Stimulated activated naive CD4-positive, alpha-beta T cell treated with Interleukin-2 at 50 U/mL for 16 hours (primary cell): ENCODE measurements around the gene SELENON.

Experiments
- DNase-seq: peaks from one replicate; lab custom pipeline; 2025; lab: John Stamatoyannopoulos, UW

Gene SELENON

DNA sequence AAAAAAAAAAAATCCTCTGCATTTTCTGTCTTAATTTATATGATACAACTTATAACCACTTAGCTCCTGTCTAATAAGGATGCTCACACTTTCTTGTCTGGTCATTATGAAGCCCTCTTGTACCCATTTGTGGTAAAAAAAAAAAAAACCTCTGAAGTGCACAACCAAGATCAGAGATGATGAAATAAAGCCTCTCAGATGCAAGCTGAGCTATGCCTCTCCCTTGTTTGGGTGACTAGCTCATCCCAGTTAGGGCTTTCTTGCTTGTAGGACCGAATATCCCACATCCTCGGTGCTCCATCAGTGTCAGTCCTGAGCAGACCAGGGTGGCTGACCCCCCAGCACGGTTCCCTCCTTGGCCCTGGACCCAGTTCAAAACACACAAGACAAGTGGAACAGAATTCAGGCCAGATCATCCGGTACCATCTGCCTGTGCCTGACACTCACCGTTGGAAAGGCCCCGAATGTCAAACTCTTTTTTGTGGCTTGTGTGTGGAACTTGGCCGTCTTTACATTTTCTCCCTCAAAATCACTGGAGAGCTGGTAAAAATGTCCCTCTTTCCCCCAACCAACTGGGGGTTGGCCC is 6.3 kb upstream of the SELENON start:
- no peak for DNase-seq

- no peak for DNase-seq
Measured at GRCh38 chr1:25794325-25794724, 5.7 kb upstream of the SELENON start.

DNA sequence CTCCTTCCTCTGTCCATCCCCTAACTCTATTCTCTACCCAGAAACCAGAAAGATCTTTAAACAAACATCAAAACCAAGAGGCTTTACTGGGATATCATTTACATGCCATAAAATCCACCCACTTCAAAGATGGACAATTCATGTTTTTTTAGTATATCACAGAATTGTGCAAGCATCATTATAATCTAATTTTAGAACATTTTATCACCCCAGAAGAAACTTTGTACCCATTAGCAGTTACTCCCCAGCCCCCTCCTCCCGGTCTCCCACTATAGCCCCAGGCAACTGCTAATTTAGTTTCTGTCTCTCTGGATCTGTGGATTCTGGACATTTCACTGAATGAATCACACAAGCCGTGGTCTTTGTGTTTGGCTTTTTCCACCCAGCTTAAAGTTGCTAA is 4.8 kb upstream of the SELENON start:
- DNase-seq: no peak

GRCh38 chr1:25795946-25796810 is 3.8 kb upstream of the SELENON start:
- DNase-seq: no peak

- DNase-seq: peak; percentile 76
Measured at GRCh38 chr1:25796811-25797458, 3.1 kb upstream of the SELENON start.

DNA sequence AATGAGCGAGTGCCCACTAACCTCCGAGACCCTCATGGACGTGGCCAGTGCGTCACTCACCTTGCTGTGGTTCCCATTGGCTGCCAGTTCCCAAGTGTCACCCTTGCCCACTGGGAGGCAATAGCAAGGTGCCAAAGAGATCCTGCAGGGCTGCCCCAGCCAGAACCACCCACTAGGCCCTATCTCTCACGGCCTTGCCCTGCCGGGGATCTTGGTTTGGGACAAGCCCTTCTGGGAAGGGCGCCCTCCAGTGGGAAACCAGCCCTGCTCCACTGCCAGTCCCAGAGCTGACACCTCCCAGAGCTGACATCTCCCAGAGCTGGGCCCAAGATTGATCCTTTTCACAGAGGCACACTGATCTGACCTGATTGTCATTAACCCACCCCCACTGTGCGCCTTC is 2.1 kb upstream of the SELENON start:
- no peak for DNase-seq

DNA sequence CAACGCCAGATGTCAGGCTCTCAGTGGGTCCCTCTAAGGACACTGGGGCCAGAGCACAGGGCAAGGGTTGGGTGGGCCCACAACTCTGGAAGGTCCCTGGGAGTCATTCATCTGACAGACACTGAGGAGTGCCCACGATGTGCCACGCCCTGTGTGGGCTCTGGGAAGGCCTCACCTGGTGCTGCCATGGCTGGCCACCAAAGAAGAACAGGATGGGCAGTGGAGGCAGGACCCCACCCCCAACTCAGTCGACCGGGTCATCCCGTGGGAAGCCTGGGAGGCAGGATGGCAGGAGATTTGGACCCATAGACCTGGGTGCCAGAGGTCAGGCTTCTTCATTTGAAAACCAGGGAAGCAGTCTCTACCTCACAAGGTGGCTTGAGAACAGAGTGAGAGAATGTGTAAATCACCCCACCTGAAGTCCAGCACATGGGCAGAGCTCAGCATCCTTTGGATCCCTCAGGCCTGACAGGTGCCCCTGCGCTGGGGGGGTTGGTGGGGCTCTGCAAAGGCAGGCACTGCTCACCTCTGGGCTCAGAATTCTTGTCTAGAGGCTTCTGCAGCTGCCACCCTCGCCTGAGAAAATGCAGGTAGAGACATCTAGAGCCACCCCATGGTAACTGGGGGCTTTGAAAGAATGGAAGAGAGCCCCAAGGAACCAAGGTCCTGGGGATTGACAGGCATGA is 1.2 kb upstream of the SELENON start:
- no peak for DNase-seq

- DNase-seq: no peak
Measured at GRCh38 chr1:25799352-25799934, 550 bp upstream of the SELENON start.

DNA sequence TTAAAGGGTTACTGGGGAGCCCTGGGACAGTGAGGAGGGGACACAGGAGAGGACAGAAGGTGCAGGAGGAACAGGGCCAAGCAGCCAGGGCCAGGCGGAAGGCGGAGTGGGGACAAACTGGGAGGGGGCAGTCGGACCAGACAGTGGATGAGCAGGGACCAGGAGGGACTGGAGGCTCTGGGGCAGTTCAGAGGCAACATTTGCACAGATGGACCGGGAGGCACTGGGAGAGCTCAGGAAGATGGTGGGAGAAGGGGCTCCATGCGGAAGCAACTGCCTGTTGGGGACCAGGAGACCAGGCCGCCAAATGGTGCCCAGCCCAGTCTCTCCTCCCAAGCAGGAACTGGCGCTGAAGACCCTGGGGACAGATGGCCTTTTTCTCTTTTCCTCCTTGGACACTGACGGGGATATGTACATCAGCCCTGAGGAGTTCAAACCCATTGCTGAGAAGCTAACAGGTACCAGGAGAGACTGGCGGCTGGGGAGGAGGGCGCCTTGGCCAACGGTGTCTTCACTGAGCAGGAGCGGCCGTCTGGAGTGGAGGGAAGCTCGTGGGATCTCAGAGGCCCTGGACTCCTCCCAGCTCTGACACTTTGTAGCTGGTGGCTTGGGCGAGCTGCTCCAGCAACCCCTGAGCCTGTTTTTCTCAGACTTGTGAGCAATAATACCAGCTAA is 847 bp downstream of the SELENON start:
- DNase-seq: no peak

DNA sequence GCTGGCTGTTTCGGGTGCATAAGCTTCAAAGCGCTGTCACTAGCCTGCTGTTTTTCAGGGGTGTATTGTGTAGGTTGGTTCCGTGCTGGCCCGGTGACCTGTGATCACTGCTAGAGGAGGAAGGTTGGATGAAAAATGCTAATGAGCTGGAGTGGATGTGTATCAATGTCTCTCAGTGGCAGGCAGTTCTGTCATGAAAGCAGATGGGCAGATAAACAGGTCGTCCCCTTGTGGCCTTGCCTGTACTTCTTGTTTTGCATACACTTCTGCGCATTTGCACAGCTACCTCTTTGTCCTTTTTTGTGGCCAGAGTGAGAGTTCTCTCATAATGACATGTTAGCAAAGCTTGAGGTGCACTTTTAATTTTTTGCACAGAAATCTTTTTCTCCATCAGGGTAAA is 2.9 kb downstream of the SELENON start:
- DNase-seq: no peak

- DNase-seq: no peak
Measured at GRCh38 chr1:25803368-25803767, 3.4 kb downstream of the SELENON start.

- DNase-seq: no peak
Measured at GRCh38 chr1:25804244-25804963, 4.4 kb downstream of the SELENON start.

DNA sequence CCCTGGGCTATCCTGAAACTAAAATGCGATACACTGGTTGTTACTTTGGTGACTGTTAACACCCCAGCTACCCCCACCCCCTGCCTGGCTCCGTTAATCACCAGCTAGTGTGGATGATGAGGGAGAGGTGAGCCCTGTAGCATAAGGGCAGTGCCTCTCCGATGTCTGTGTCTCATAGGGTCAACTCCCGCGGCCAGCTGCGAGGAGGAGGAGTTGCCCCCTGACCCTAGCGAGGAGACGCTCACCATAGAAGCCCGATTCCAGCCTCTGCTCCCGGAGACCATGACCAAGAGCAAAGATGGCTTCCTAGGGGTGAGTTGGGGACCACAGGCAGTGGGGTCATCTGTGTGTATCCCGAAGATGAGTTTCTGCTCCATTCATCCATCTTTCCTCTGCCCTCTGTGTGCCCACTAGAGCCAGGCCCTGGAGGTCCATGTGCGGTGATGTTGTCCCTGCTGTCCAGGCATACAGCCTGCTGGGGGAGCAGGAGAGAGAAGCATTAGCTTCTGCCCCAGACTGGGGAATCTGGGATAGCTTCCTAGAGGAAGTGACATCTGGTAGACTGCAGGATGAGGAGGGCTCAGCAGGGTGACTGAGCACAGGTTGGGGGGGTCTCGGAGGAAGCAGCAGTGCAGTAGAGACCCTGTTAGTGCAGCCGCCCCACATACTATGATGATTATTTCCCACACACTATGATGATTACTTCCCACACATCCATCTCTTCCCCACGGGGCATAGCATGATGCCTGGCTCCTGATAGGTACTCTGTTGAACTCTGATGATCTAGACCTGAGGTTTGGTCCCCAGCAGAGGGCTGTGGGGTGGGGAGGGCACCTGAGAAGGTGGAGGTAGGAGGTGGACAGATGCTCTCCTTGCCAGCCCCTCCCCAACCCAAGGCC is 5.2 kb downstream of the SELENON start:
- DNase-seq: no peak

DNA sequence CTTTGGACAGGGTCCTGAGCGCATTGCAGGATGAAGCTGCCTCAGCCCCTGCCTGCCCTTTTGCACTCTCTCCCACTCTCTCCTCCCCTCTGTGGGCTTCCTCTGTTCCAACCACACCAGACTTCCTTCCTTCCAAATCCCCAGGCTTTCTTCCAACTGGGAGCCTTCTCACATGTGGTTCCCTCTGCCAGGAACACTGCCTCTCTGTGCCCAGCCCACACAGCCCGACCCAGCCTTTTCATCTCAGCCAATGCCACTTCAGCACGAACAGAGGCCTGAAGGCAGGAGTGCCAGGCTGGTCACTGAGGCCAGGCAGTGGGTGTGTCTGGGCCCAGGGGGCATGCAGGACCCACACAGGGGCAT is 5.9 kb downstream of the SELENON start:
- DNase-seq: no peak

DNA sequence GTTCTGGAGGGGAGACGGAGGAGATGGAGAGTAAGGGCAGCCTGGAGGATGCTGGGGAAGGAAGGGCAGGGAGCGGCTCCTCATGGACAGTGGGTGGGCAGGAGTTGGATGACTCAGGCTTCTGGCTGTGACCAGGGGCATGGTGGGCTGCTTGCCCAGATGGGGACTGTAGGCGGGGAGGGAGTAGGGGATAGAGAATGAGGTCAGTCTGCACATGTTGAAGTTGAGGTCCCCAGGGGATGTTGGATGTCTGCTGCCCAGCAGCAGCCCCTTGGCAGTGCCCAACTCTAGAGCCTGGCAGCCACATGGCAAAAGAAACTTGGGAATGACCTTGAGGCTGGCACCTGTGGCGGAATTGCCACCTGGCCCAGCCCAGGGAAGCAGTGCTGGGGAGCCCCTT is 6.4 kb downstream of the SELENON start:
- DNase-seq: no peak

DNA sequence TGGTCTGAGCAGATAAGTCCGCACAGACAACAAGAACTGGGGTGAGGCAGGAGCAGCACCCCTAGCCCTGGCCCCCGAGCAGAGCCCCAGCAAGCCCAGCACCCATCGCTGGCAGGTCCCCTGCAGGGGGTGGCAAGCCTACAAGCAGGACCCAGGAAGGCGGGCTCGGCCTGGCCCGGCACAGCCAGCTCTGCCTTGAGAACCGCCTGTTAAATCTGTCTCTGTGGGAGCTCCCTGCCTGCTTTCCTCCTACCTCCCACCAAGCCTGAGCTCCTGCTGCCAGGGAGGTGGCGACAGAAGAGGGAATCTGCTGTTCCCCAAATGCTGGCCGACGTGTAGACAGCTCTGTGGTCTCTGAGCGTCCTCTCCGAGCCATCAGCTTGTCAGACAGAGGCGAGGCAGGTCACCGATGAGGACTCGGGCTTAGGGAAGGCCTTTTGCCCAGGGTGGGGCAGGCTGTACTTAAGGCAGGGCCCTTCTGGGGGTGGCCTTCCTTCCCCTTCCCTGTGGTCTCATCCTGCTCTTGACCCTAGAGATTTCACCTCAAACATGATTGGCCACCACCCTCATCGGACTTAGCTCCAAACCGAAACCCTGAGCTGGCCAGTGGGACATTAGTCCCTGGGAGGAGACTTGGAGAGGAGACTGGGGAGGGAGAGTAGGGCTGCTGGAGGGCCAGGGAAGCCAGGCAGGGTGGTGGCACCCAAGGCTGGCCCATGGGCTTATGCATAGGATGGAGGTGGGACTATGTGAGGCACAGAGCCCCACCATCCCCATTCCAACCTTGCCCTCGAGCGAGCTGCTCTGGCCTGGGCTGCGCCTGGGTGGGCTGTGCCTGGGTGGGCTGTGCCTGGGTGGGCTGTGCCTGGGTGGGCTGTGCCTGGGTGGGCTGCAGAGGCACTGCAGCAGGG is 7.7 kb downstream of the SELENON start:
- DNase-seq: no peak

DNA sequence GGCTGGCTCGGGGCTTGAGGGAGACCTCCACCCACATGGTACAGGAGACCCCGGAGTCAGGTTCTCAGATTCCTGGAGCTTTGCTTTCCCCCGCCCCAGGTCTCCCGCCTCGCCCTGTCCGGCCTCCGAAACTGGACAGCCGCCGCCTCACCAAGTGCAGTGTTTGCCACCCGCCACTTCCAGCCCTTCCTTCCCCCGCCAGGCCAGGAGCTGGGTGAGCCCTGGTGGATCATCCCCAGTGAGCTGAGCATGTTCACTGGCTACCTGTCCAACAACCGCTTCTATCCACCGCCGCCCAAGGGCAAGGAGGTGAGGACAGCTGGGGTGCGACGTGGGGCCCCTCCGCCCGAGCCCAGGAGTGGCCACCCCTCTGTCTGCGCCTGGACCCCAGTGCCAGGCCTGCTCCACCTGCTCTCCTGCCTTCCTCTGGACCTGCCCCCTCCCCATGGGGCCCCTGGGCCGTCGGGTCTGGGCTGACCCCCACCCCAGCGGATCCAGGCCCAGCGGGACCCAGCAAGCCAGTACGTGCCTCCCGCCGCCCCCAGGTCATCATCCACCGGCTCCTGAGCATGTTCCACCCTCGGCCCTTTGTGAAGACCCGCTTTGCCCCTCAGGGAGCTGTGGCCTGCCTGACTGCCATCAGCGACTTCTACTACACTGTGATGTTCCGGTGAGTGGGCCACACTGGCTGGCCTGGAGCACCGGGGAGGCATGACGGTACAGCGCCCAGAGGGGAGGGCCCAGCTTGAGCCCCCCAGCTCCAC is 8.7 kb downstream of the SELENON start:
- DNase-seq: no peak

- DNase-seq: no peak
Measured at GRCh38 chr1:25809283-25809926, 9.4 kb downstream of the SELENON start.
